DMS53 (cell line): ENCODE results near the gene TDRD9.

ENCODE experiments used
- DNase-seq: peaks from one replicate; lab custom pipeline; 2025; lab: John Stamatoyannopoulos, UW

Gene TDRD9

GRCh38 chr14:103890821-103891666, 37.2 kb upstream of the TDRD9 start:
- no peak for DNase-seq

GRCh38 chr14:103891667-103892215, 36.5 kb upstream of the TDRD9 start:
- DNase-seq: no peak

- DNase-seq: no peak
Observed at GRCh38 chr14:103892247-103892646, 36.0 kb upstream of the TDRD9 start.

GRCh38 chr14:103894034-103894722, 34.1 kb upstream of the TDRD9 start:
- DNase-seq: no peak

- no peak for DNase-seq
Observed at GRCh38 chr14:103894723-103895059, 33.6 kb upstream of the TDRD9 start.

- DNase-seq: no peak
Observed at GRCh38 chr14:103896578-103896977, 31.7 kb upstream of the TDRD9 start.

GRCh38 chr14:103897075-103897947, 30.9 kb upstream of the TDRD9 start:
- no peak for DNase-seq

- DNase-seq: no peak
Observed at GRCh38 chr14:103898204-103898603, 30.1 kb upstream of the TDRD9 start.

- DNase-seq: no peak
Observed at GRCh38 chr14:103898711-103899110, 29.5 kb upstream of the TDRD9 start.

- no peak for DNase-seq
Observed at GRCh38 chr14:103899316-103899715, 28.9 kb upstream of the TDRD9 start.

GRCh38 chr14:103899833-103900232, 28.4 kb upstream of the TDRD9 start:
- DNase-seq: no peak

- DNase-seq: no peak
Observed at GRCh38 chr14:103904493-103905107, 23.7 kb upstream of the TDRD9 start.

GRCh38 chr14:103905842-103906456, 22.3 kb upstream of the TDRD9 start:
- DNase-seq: peak; percentile 17

- no peak for DNase-seq
Observed at GRCh38 chr14:103908580-103908979, 19.7 kb upstream of the TDRD9 start.

GRCh38 chr14:103909531-103910261, 18.6 kb upstream of the TDRD9 start:
- no peak for DNase-seq

- DNase-seq: peak; percentile 96
Observed at GRCh38 chr14:103910262-103910935, 17.9 kb upstream of the TDRD9 start.

- DNase-seq: no peak
Observed at GRCh38 chr14:103910984-103911383, 17.3 kb upstream of the TDRD9 start.

GRCh38 chr14:103915616-103916015, 12.6 kb upstream of the TDRD9 start:
- DNase-seq: no peak

GRCh38 chr14:103916636-103917262, 11.5 kb upstream of the TDRD9 start:
- no peak for DNase-seq
